Measurements from ENCODE around the gene TTC7B.

DNA sequence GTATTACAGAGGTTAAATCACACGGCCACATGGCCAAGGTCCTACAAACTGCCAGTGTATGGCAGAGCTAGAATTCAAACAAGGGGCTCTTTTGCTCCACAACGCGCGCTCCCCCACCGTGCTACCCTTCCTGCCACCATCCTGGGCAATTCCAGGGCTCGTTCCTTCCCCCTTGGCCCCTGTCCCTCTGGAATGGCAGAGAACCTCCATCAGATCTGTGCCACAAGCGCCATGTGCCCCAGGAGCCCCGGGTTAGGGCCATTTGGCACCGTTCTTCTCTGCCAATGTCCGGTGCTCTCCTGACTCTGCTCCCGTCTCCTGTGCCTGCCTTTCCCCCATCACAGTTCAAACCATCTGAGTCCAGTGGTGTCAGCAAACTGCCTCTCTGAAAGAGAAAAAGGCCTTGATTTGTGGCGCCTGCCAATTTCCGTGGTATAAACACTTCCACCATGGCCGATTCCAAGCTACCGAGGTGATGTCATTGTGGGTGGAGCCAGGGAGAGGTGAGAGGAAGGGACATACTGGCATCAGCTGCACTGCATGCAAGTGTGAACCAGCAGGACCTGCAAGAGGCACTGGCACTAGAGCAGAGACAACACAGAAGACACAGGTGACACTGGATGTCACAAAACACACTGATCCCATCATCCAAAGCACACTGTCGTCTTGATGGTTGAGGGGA, 256.3 kb downstream of the TTC7B start:
- TF ChIP-seq, protein P1, sequence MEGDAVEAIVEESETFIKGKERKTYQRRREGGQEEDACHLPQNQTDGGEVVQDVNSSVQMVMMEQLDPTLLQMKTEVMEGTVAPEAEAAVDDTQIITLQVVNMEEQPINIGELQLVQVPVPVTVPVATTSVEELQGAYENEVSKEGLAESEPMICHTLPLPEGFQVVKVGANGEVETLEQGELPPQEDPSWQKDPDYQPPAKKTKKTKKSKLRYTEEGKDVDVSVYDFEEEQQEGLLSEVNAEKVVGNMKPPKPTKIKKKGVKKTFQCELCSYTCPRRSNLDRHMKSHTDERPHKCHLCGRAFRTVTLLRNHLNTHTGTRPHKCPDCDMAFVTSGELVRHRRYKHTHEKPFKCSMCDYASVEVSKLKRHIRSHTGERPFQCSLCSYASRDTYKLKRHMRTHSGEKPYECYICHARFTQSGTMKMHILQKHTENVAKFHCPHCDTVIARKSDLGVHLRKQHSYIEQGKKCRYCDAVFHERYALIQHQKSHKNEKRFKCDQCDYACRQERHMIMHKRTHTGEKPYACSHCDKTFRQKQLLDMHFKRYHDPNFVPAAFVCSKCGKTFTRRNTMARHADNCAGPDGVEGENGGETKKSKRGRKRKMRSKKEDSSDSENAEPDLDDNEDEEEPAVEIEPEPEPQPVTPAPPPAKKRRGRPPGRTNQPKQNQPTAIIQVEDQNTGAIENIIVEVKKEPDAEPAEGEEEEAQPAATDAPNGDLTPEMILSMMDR (IDR thresholded peaks at IDR 0.05) = no peak
- no peak for TF ChIP-seq POLR2AphosphoS5 (IDR thresholded peaks at IDR 0.05; ENCODE audit: low read depth, low read length)
